Measurements from ENCODE around the gene MBD3.
"Not testable (repeated sequence)": the region's sequence is repeated elsewhere in the genome, so short reads cannot be mapped to it uniquely, and the experiment has no call there.

Gene MBD3

GRCh38 chr19:1531587-1531986 lies 61.1 kb downstream of the MBD3 start:
- TF ChIP-seq CTCF (IDR thresholded peaks at IDR 0.05; ENCODE audit: low read length), result no peak
- TF ChIP-seq EZH2 (optimal IDR thresholded peaks at IDR 0.05; ENCODE audit: low read depth, low read length), result no peak
- no peak for TF ChIP-seq EZH2phosphoT487 (IDR thresholded peaks at IDR 0.05; ENCODE audit: low read length)

GRCh38 chr19:1530856-1531255 lies 61.8 kb downstream of the MBD3 start:
- not testable (repeated sequence) for H3F3A ChIP-seq (ENCODE audit: insufficient read depth, low read length); H2AFZ ChIP-seq (ENCODE audit: low read length); H3K4me3 ChIP-seq (ENCODE audit: low read length); H3K9me2 ChIP-seq (replicated peaks; ENCODE audit: insufficient read depth, low read length); DNase-seq; H3K9ac ChIP-seq (ENCODE audit: low read length); H3K4me1 ChIP-seq (ENCODE audit: low read length); H4K20me1 ChIP-seq (ENCODE audit: insufficient read depth, low read length); H3K79me2 ChIP-seq (ENCODE audit: low read length); H3K27ac ChIP-seq (ENCODE audit: low read length); H3K36me3 ChIP-seq (replicated peaks; ENCODE audit: insufficient read depth, low read length); H3K9me3 ChIP-seq (replicated peaks; ENCODE audit: insufficient read depth, low read length); H3K4me2 ChIP-seq (ENCODE audit: low read depth, low read length)
- peaks cover 90% of the 10 kb centered on the region for H3K27me3 ChIP-seq (replicated peaks; ENCODE audit: insufficient read depth, low read length)

More at GRCh38 chr19:1531587-1531986, 61.1 kb downstream of the MBD3 start:
- no peaks in the 10 kb centered on the region for H3K4me1 ChIP-seq (ENCODE audit: low read length)
- no peak overlapping the region for H2AFZ ChIP-seq (ENCODE audit: low read length)
- no peak overlapping the region for H3K27ac ChIP-seq (ENCODE audit: low read length)
- H3K9me3 ChIP-seq (replicated peaks; ENCODE audit: insufficient read depth, low read length), result no peaks in the 10 kb centered on the region
- H3K36me3 ChIP-seq (replicated peaks; ENCODE audit: insufficient read depth, low read length), result no peaks in the 10 kb centered on the region
- no peak for DNase-seq
- no peaks in the 10 kb centered on the region for H4K20me1 ChIP-seq (ENCODE audit: insufficient read depth, low read length)
- no peak overlapping the region for H3K4me2 ChIP-seq (ENCODE audit: low read depth, low read length)
- no peak overlapping the region for H3K9ac ChIP-seq (ENCODE audit: low read length)
- H3K79me2 ChIP-seq (ENCODE audit: low read length), result no peaks in the 10 kb centered on the region
- no peaks in the 10 kb centered on the region for H3K9me2 ChIP-seq (replicated peaks; ENCODE audit: insufficient read depth, low read length)
- no peak overlapping the region for H3K4me3 ChIP-seq (ENCODE audit: low read length)
- H3K27me3 ChIP-seq (replicated peaks; ENCODE audit: insufficient read depth, low read length), result peaks cover 90% of the 10 kb centered on the region
- no peaks in the 10 kb centered on the region for H3F3A ChIP-seq (ENCODE audit: insufficient read depth, low read length)

GRCh38 chr19:1529430-1529816 lies 63.2 kb downstream of the MBD3 start:
- Histone ChIP-seq H4K20me1 (ENCODE audit: insufficient read depth, low read length) (no peaks in the 10 kb centered on the region), H3K9me2 (replicated peaks; ENCODE audit: insufficient read depth, low read length) (no peaks in the 10 kb centered on the region), H3K79me2 (ENCODE audit: low read length) (no peaks in the 10 kb centered on the region), H3K27me3 (replicated peaks; ENCODE audit: insufficient read depth, low read length) (peaks cover 91% of the 10 kb centered on the region), H3K4me1 (ENCODE audit: low read length) (no peaks in the 10 kb centered on the region), H3K9ac (ENCODE audit: low read length) (no peak overlapping the region), H3F3A (ENCODE audit: insufficient read depth, low read length) (no peaks in the 10 kb centered on the region), H3K36me3 (replicated peaks; ENCODE audit: insufficient read depth, low read length) (no peaks in the 10 kb centered on the region), H3K9me3 (replicated peaks; ENCODE audit: insufficient read depth, low read length) (no peaks in the 10 kb centered on the region), H2AFZ (ENCODE audit: low read length) (no peak overlapping the region), H3K4me3 (ENCODE audit: low read length) (no peak overlapping the region), H3K27ac (ENCODE audit: low read length) (no peak overlapping the region), H3K4me2 (ENCODE audit: low read depth, low read length) (no peak overlapping the region)
- no peak for DNase-seq
- no peak for TF ChIP-seq CTCF (IDR thresholded peaks at IDR 0.05; ENCODE audit: low read length)
- TF ChIP-seq EZH2phosphoT487 (IDR thresholded peaks at IDR 0.05; ENCODE audit: low read length), result 0 out of 2 replicates have a peak, but pooled peaks have one; percentile 30

- H3K9me2 ChIP-seq (replicated peaks; ENCODE audit: insufficient read depth, low read length), result no peaks in the 10 kb centered on the region
- no peak overlapping the region for H2AFZ ChIP-seq (ENCODE audit: low read length)
- H4K20me1 ChIP-seq (ENCODE audit: insufficient read depth, low read length), result no peaks in the 10 kb centered on the region
- TF ChIP-seq EZH2 (optimal IDR thresholded peaks at IDR 0.05; ENCODE audit: low read depth, low read length) (no peak), CTCF (IDR thresholded peaks at IDR 0.05; ENCODE audit: low read length) (no peak), EZH2phosphoT487 (IDR thresholded peaks at IDR 0.05; ENCODE audit: low read length) (no peak)
- peaks cover 89% of the 10 kb centered on the region for H3K27me3 ChIP-seq (replicated peaks; ENCODE audit: insufficient read depth, low read length)
- no peaks in the 10 kb centered on the region for H3K4me1 ChIP-seq (ENCODE audit: low read length)
- no peak overlapping the region for H3K9ac ChIP-seq (ENCODE audit: low read length)
- no peak overlapping the region for H3K4me2 ChIP-seq (ENCODE audit: low read depth, low read length)
- no peaks in the 10 kb centered on the region for H3K79me2 ChIP-seq (ENCODE audit: low read length)
- no peaks in the 10 kb centered on the region for H3F3A ChIP-seq (ENCODE audit: insufficient read depth, low read length)
- H3K27ac ChIP-seq (ENCODE audit: low read length), result no peak overlapping the region
- H3K9me3 ChIP-seq (replicated peaks; ENCODE audit: insufficient read depth, low read length), result no peaks in the 10 kb centered on the region
- no peak overlapping the region for H3K4me3 ChIP-seq (ENCODE audit: low read length)
- H3K36me3 ChIP-seq (replicated peaks; ENCODE audit: insufficient read depth, low read length), result no peaks in the 10 kb centered on the region
- DNase-seq, result no peak
Observed at GRCh38 chr19:1528596-1529429, 63.9 kb downstream of the MBD3 start.
